Esophagus squamous epithelium (tissue), 5 donors: Measurements from ENCODE around the gene SLC16A12. TPM values are rescaled to one million over a fixed set of nuclear protein-coding genes. Genes with fewer than 3 reads are reported as not detected.
"Not testable (repeated sequence)": the region's sequence is repeated elsewhere in the genome, so short reads cannot be mapped to it uniquely, and the experiment has no call there.

Experiments used
- DNase-seq: peaks from one replicate; lab custom pipeline; 2025; lab: John Stamatoyannopoulos, UW
- H3K27ac ChIP-seq, 4 donors: fragments of 200-600 bp; sonication (generic); one replicate each; pipeline ENCODE4 v1.5.1; 2016 to 2019; ENCODE audit warnings: mild to moderate bottlenecking in 1 of 4
- H3K27me3 ChIP-seq, 4 donors: fragments of 200-600 bp; sonication (generic); 1 replicate in 3 of 4; 2 replicates in 1 of 4; pipeline versions ENCODE4 v1.5.1 to v1.6.0; 2017 to 2021; ENCODE audit warnings: antibody characterized with exemption in 1 of 4
- H3K36me3 ChIP-seq, 3 donors: fragments of 200-600 bp; sonication (generic); one replicate each; pipeline ENCODE4 v1.5.1; 2016 to 2019
- H3K4me1 ChIP-seq, 3 donors: fragments of 200-600 bp; sonication (generic); one replicate each; pipeline ENCODE4 v1.5.1; 2017 to 2019
- H3K4me3 ChIP-seq, 4 donors: fragments of 200-600 bp; sonication (generic); 1 replicate in 3 of 4; 2 replicates in 1 of 4; pipeline ENCODE4 v1.5.1; 2016 to 2019; ENCODE audit warnings: mild to moderate bottlenecking in 2 of 4, moderate library complexity in 1 of 4
- H3K9me3 ChIP-seq, 3 donors: fragments of 200-600 bp; sonication (generic); one replicate each; pipeline ENCODE4 v1.5.1; 2016 to 2019
- POLR2A ChIP-seq, 4 donors: fragments of 450-650 bp; IDR thresholded peaks; one replicate each; pipeline ENCODE4 v1.6.1; 2017; ENCODE audit warnings: antibody characterized with exemption in 4 of 4, mild to moderate bottlenecking in 4 of 4, moderate library complexity in 3 of 4
- WGBS, 2 donors: methylation state at CpG; one replicate each; pipeline ENCODE4 v1.1.5; 2018; 5-methylcytosine and 5-hydroxymethylcytosine counted together
- intact Hi-C: fragments of 100-400 bp; cut with DNase I; formaldehyde crosslinking; loops from one replicate; pipeline ENCODE4 v1.15.0; 2022
- total RNA-seq, 4 donors: library from RNA; depleted of rRNA; stranded (reverse); fragments of >200 nt; gene quantifications; one replicate each; pipeline ENCODE4 v1.1.0, GENCODE V29; 2016
- TF ChIP-seq, protein P1 (sequence below), 6 experiments: fragments of 450-650 bp in 4 of 6; fragments of 200-600 bp in 2 of 6; sonication (generic) in 2 of 6; IDR thresholded peaks; one replicate each; pipeline ENCODE4 v1.5.1; 2016 to 2019; ENCODE audit warnings: antibody characterized with exemption in 6 of 6, mild to moderate bottlenecking in 4 of 6, moderate library complexity in 4 of 6
- donor health status: DM: yes; HTN: yes; CAD: no.

The SLC16A12 gene
- total RNA-seq, 4 donors from 2014 or later: 0.18 to 1.3 (median 0.23) TPM; not detected in 1

DNA sequence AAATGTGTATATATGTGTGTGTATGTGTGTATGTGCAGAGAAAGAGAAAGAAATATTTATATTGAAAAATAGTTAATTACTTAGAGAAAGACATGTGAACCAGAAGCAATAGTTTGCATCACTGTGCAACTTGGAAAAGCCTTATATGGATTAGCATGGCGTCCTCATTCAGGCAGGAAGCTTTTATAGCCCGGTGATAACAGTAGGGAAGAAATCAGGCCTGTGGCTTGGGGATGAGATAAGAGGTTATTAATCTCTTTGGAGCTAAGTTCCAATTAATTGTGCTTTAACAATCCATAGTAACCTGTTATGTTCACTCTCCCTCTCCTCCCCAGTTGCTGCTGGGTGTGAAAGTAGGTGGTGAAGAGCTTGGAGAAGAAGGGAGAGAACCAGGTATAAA is 84.5 kb downstream of the SLC16A12 start:
- intact Hi-C loops: no loop called here
- DNase-seq: no peak
- 93 to 94% methylated on average over 2 of the region's 2 CpGs for WGBS, 2 donors
- H3K27ac ChIP-seq: no peak overlapping the region
- no peaks in the 10 kb centered on the region for H3K36me3 ChIP-seq
- no peaks in the 10 kb centered on the region for H3K27me3 ChIP-seq
- no peaks in the 10 kb centered on the region for H3K9me3 ChIP-seq
- H3K4me1 ChIP-seq: no peaks in the 10 kb centered on the region
- no peak for TF ChIP-seq POLR2A (IDR thresholded peaks at IDR 0.05)
- TF ChIP-seq, protein P1, sequence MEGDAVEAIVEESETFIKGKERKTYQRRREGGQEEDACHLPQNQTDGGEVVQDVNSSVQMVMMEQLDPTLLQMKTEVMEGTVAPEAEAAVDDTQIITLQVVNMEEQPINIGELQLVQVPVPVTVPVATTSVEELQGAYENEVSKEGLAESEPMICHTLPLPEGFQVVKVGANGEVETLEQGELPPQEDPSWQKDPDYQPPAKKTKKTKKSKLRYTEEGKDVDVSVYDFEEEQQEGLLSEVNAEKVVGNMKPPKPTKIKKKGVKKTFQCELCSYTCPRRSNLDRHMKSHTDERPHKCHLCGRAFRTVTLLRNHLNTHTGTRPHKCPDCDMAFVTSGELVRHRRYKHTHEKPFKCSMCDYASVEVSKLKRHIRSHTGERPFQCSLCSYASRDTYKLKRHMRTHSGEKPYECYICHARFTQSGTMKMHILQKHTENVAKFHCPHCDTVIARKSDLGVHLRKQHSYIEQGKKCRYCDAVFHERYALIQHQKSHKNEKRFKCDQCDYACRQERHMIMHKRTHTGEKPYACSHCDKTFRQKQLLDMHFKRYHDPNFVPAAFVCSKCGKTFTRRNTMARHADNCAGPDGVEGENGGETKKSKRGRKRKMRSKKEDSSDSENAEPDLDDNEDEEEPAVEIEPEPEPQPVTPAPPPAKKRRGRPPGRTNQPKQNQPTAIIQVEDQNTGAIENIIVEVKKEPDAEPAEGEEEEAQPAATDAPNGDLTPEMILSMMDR (IDR thresholded peaks at IDR 0.05): no peak
- H3K4me3 ChIP-seq: no peak overlapping the region

DNA sequence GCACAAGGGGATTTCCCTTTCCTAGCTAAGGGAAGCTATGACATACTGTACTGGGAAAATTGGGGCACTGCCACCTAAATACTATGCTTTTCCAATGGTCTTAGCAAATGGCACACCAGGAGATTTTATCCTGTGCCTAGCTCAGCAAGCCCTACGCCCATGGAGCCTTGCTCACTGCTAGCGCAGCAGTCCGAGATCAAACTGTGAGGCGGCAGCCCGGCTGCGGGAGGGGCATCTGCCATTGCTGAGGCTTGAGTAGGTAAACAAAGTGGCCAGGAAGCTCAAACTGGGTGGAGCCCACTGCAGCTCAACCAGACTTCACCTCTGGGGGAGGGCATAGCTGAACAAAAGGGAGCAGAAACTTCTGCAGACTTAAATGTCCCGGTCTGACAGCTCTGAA is 90.6 kb downstream of the SLC16A12 start:
- H3K4me1 ChIP-seq, H3K9me3 ChIP-seq, H3K27me3 ChIP-seq, H3K27ac ChIP-seq, DNase-seq, H3K36me3 ChIP-seq, H3K4me3 ChIP-seq, intact Hi-C loops: not testable (repeated sequence)
- WGBS, 2 donors: 90% methylated on average over 7 of the region's 7 CpGs; no CpG with 5 or more reads in 1 of the 2 donors

DNA sequence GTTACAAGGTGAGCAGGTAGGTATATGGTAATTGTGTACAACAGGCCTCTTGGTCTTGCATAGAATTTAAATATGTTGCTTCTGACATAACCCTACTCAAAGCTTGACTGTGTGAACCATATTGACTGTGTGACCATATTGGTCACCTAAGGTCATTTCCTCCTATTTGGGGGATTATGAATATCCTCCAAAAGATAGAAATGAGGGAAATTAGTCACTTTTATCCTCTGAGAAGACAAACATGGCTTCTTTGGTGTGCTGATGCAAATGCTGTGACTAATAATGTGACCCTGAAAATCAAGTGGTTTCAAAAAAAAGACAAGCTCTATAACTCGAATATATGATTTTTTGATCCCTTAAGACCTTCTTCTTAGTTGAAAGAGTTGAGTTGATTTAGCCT is 93.1 kb downstream of the SLC16A12 start:
- DNase-seq: no peak
- Histone ChIP-seq H3K36me3 (no peaks in the 10 kb centered on the region), H3K4me3 (no peak overlapping the region), H3K9me3 (peaks cover 0 to 6% (median 0%) of the 10 kb centered on the region in 3 donors), H3K4me1 (no peaks in the 10 kb centered on the region), H3K27ac (no peak overlapping the region), H3K27me3 (no peaks in the 10 kb centered on the region)
- intact Hi-C loops: no loop called here
- TF ChIP-seq, protein P1 (IDR thresholded peaks at IDR 0.05): no peak
- no peak for TF ChIP-seq POLR2A (IDR thresholded peaks at IDR 0.05)
- 64 to 75% methylated on average over 1 of the region's 1 CpG for WGBS, 2 donors

GRCh38 chr10:89440226-89441009 is 95.0 kb downstream of the SLC16A12 start:
- Histone ChIP-seq H3K4me3 (no peak overlapping the region), H3K36me3 (no peaks in the 10 kb centered on the region), H3K4me1 (no peaks in the 10 kb centered on the region), H3K27ac (no peak overlapping the region), H3K9me3 (peaks cover 0 to 6% (median 0%) of the 10 kb centered on the region in 3 donors), H3K27me3 (peaks cover 0 to 6% (median 0%) of the 10 kb centered on the region in 4 donors)
- DNase-seq: no peak
- 44 to 94% methylated on average over 4 of the region's 4 CpGs for WGBS, 2 donors
- TF ChIP-seq, protein P1 (IDR thresholded peaks at IDR 0.05): no peak
- TF ChIP-seq POLR2A (IDR thresholded peaks at IDR 0.05): no peak
- intact Hi-C loops: no loop called here

- Histone ChIP-seq H3K27me3 (peaks cover 0 to 9% (median 0%) of the 10 kb centered on the region in 4 donors), H3K36me3 (no peaks in the 10 kb centered on the region), H3K4me3 (no peak overlapping the region), H3K27ac (no peak overlapping the region), H3K9me3 (no peaks in the 10 kb centered on the region), H3K4me1 (no peaks in the 10 kb centered on the region)
- intact Hi-C loops: no loop called here
- no peak for TF ChIP-seq POLR2A (IDR thresholded peaks at IDR 0.05)
- TF ChIP-seq, protein P1 (IDR thresholded peaks at IDR 0.05): no peak
- WGBS, 2 donors: 68 to 78% methylated on average over 4 of the region's 4 CpGs
- no peak for DNase-seq
Measured at GRCh38 chr10:89438525-89438924, 96.9 kb downstream of the SLC16A12 start.
